GM08714 (cell line): ENCODE results near the gene LINGO4.

ENCODE experiments used
- H3K4me3 ChIP-seq: fragments of 200-500 bp; sonication (Bioruptor generic); 2 replicates; pipeline ENCODE4 v1.5.1; 2014; ENCODE audit warnings: mild to moderate bottlenecking, low read length, inconsistent platforms
- ZNF274 ChIP-seq: IDR thresholded peaks from 2 replicates; pipeline ENCODE4 v1.6.1; 2012; ENCODE audit warnings: mild to moderate bottlenecking, low read depth, low read length

The LINGO4 gene

GRCh38 chr1:151813271-151813977, 8.2 kb upstream of the LINGO4 start:
- no peak for TF ChIP-seq ZNF274

GRCh38 chr1:151811181-151811580, 6.0 kb upstream of the LINGO4 start:
- H3K4me3 ChIP-seq: no peak overlapping the region
- no peak for TF ChIP-seq ZNF274

More at GRCh38 chr1:151813271-151813977, 8.2 kb upstream of the LINGO4 start:
- H3K4me3 ChIP-seq: no peak overlapping the region

- no peak for TF ChIP-seq ZNF274
Observed at GRCh38 chr1:151809985-151810556, 4.9 kb upstream of the LINGO4 start.

GRCh38 chr1:151809290-151809984, 4.2 kb upstream of the LINGO4 start:
- H3K4me3 ChIP-seq: no peak overlapping the region
- no peak for TF ChIP-seq ZNF274

More at GRCh38 chr1:151809985-151810556, 4.9 kb upstream of the LINGO4 start:
- no peak overlapping the region for H3K4me3 ChIP-seq

GRCh38 chr1:151807766-151808165, 2.5 kb upstream of the LINGO4 start:
- no peak overlapping the region for H3K4me3 ChIP-seq
- no peak for TF ChIP-seq ZNF274

GRCh38 chr1:151807131-151807530, 1.9 kb upstream of the LINGO4 start:
- no peak for TF ChIP-seq ZNF274
- H3K4me3 ChIP-seq: no peak overlapping the region

GRCh38 chr1:151806170-151806569, 951 bp upstream of the LINGO4 start:
- TF ChIP-seq ZNF274: no peak
- H3K4me3 ChIP-seq: no peak overlapping the region

GRCh38 chr1:151803915-151804314, 1.3 kb downstream of the LINGO4 start:
- H3K4me3 ChIP-seq: no peak overlapping the region
- no peak for TF ChIP-seq ZNF274

GRCh38 chr1:151803164-151803563, 2.1 kb downstream of the LINGO4 start:
- no peak overlapping the region for H3K4me3 ChIP-seq
- TF ChIP-seq ZNF274: no peak

GRCh38 chr1:151802372-151802771, 2.8 kb downstream of the LINGO4 start:
- H3K4me3 ChIP-seq: no peak overlapping the region
- no peak for TF ChIP-seq ZNF274

GRCh38 chr1:151801846-151802245, 3.4 kb downstream of the LINGO4 start:
- TF ChIP-seq ZNF274: no peak
- no peak overlapping the region for H3K4me3 ChIP-seq

- TF ChIP-seq ZNF274: no peak
- no peak overlapping the region for H3K4me3 ChIP-seq
Observed at GRCh38 chr1:151801310-151801820, 3.9 kb downstream of the LINGO4 start.

GRCh38 chr1:151800830-151801229, 4.4 kb downstream of the LINGO4 start:
- TF ChIP-seq ZNF274: no peak
- H3K4me3 ChIP-seq: no peak overlapping the region

GRCh38 chr1:151799179-151800022, 5.8 kb downstream of the LINGO4 start:
- H3K4me3 ChIP-seq: no peak overlapping the region
- TF ChIP-seq ZNF274: no peak
